ENCODE results near the gene PSORS1C1.
"Not testable (repeated sequence)": the region's sequence is repeated elsewhere in the genome, so short reads cannot be mapped to it uniquely, and the experiment has no call there.

The PSORS1C1 gene

GRCh38 chr6:31180500-31180899, 65.9 kb downstream of the PSORS1C1 start:
- peak; percentile 65 to 83 for DNase-seq

- not testable (repeated sequence) for DNase-seq
Observed at GRCh38 chr6:31183287-31183686, 68.7 kb downstream of the PSORS1C1 start.

- not testable (repeated sequence) for DNase-seq
Observed at GRCh38 chr6:31183859-31184258, 69.3 kb downstream of the PSORS1C1 start.

- not testable (repeated sequence) for DNase-seq
Observed at GRCh38 chr6:31185695-31186051, 71.1 kb downstream of the PSORS1C1 start.

- DNase-seq = no peak
Observed at GRCh38 chr6:31186052-31186734, 71.6 kb downstream of the PSORS1C1 start.

GRCh38 chr6:31187780-31188194, 73.2 kb downstream of the PSORS1C1 start:
- DNase-seq = no peak

- not testable (repeated sequence) for DNase-seq
Observed at GRCh38 chr6:31189223-31189622, 74.6 kb downstream of the PSORS1C1 start.
